Neural cell (in vitro differentiated cells): ENCODE data around the gene KRT14. TPM values are rescaled to one million over a fixed set of nuclear protein-coding genes. Genes with fewer than 3 reads are reported as not detected.
"Not testable (repeated sequence)": the region's sequence is repeated elsewhere in the genome, so short reads cannot be mapped to it uniquely, and the experiment has no call there.

ENCODE experiments used
- H2AFZ ChIP-seq: fragments of 200-600, 300-800 bp; sonication (generic), shearing (Covaris generic); 2 replicates; pipeline ENCODE4 v1.6.0; 2014; ENCODE audit warnings: low read depth, mild to moderate bottlenecking, antibody characterized with exemption, low read length, moderate library complexity
- H3F3A ChIP-seq: fragments of 200-600 bp; shearing (Covaris generic); 2 replicates; pipeline ENCODE4 v1.6.1; 2016; ENCODE audit warnings: mild to moderate bottlenecking, moderate library complexity, mixed read lengths, antibody characterized with exemption, low read length; ENCODE audit not compliant: insufficient read depth, poor library complexity, severe bottlenecking
- H3K27ac ChIP-seq: fragments of 200-600, 300-800 bp; sonication (generic), shearing (Covaris generic); 2 replicates; pipeline ENCODE4 v1.5.1; 2014; ENCODE audit warnings: mild to moderate bottlenecking, low read length, moderate library complexity
- H3K27me3 ChIP-seq: fragments of 300-800, 200-600 bp; sonication (generic), shearing (Covaris generic); 2 replicates; pipeline ENCODE4 v1.6.0; 2014; ENCODE audit warnings: mild to moderate bottlenecking, low read depth, low read length, moderate library complexity; ENCODE audit not compliant: insufficient read depth
- H3K36me3 ChIP-seq: fragments of 300-800, 200-600 bp; sonication (generic), shearing (Covaris generic); 2 replicates; pipeline ENCODE4 v1.5.1; 2014; ENCODE audit warnings: mild to moderate bottlenecking, antibody characterized with exemption, low read length, moderate library complexity; ENCODE audit not compliant: insufficient read depth
- H3K4me2 ChIP-seq: fragments of 300-800, 200-600 bp; sonication (generic), shearing (Covaris generic); 2 replicates; pipeline ENCODE4 v1.6.0; 2014; ENCODE audit warnings: mild to moderate bottlenecking, low read length
- H3K4me3 ChIP-seq: fragments of 300-800, 200-600 bp; sonication (generic), shearing (Covaris generic); 2 replicates; pipeline ENCODE4 v1.5.1; 2014; ENCODE audit warnings: mild to moderate bottlenecking, low read length, moderate library complexity
- H3K79me2 ChIP-seq: fragments of 200-600 bp; shearing (Covaris generic); replicated peaks from 2 replicates; pipeline ENCODE4 v1.6.0; 2014; ENCODE audit warnings: mild to moderate bottlenecking, low read length, moderate library complexity; ENCODE audit not compliant: insufficient read depth
- H3K9ac ChIP-seq: fragments of 300-800, 200-600 bp; sonication (generic), shearing (Covaris generic); 2 replicates; pipeline ENCODE4 v1.6.1; 2016; ENCODE audit warnings: mild to moderate bottlenecking, low read length, mixed read lengths
- H3K9me2 ChIP-seq: fragments of 200-600 bp; shearing (Covaris generic); 2 replicates; pipeline ENCODE4 v1.6.1; 2016; ENCODE audit warnings: mild to moderate bottlenecking, low read length, mixed read lengths; ENCODE audit not compliant: insufficient read depth
- H3K9me3 ChIP-seq: fragments of 200-600, 300-800 bp; sonication (generic), shearing (Covaris generic); 2 replicates; pipeline ENCODE4 v1.6.1; 2016; ENCODE audit warnings: mild to moderate bottlenecking, mixed run types, low read length, moderate library complexity, mixed read lengths
- H4K20me1 ChIP-seq: fragments of 200-600 bp; shearing (Covaris generic); 2 replicates; pipeline ENCODE4 v1.6.1; 2016; ENCODE audit warnings: mild to moderate bottlenecking, mixed run types; ENCODE audit not compliant: insufficient read depth
- EP300 ChIP-seq: fragments of 450-650 bp; conservative IDR thresholded peaks from 2 replicates; pipeline ENCODE4 v1.6.1; 2014; ENCODE audit warnings: antibody characterized with exemption, mild to moderate bottlenecking, moderate library complexity; ENCODE audit not compliant: poor library complexity, severe bottlenecking
- EZH2 ChIP-seq: fragments of 200-600, 300-800 bp; shearing (Covaris generic), sonication (generic); IDR thresholded peaks from 2 replicates; pipeline ENCODE4 v1.6.1; 2014; ENCODE audit warnings: antibody characterized with exemption, low read length, borderline replicate concordance, mild to moderate bottlenecking; ENCODE audit not compliant: insufficient read depth, poor library complexity, severe bottlenecking
- MXI1 ChIP-seq: fragments of 450-650 bp; conservative IDR thresholded peaks from 2 replicates; pipeline ENCODE4 v1.6.1; 2014; ENCODE audit warnings: antibody characterized with exemption, mild to moderate bottlenecking; ENCODE audit not compliant: poor library complexity, severe bottlenecking
- POLR2AphosphoS5 ChIP-seq: IDR thresholded peaks from 2 replicates; pipeline ENCODE4 v1.6.1; 2012
- RAD21 ChIP-seq: fragments of 450-650 bp; conservative IDR thresholded peaks from 2 replicates; pipeline ENCODE4 v1.6.1; 2014; ENCODE audit warnings: antibody characterized with exemption, mild to moderate bottlenecking, moderate library complexity
- SMC3 ChIP-seq: fragments of 450-650 bp; conservative IDR thresholded peaks from 2 replicates; pipeline ENCODE4 v1.6.1; 2014; ENCODE audit warnings: antibody characterized with exemption, mild to moderate bottlenecking, moderate library complexity; ENCODE audit not compliant: poor library complexity
- TAF1 ChIP-seq: IDR thresholded peaks from 2 replicates; pipeline ENCODE4 v1.6.1; 2012; ENCODE audit warnings: low read depth
- polyA plus RNA-seq: library from polyadenylated mRNA; depleted of rRNA; stranded (reverse); fragments of >200 nt; gene quantifications from 2 replicates; pipeline ENCODE4 v1.2.3, GENCODE V29; 2014
- TF ChIP-seq, protein P1 (sequence below): IDR thresholded peaks from 2 replicates; pipeline ENCODE4 v1.6.1; 2012; ENCODE audit warnings: borderline replicate concordance
- TF ChIP-seq, protein P2 (sequence below): fragments of 450-650 bp; IDR thresholded peaks from 2 replicates; pipeline ENCODE4 v1.5.1; 2014; ENCODE audit warnings: antibody characterized with exemption, mild to moderate bottlenecking, moderate library complexity; ENCODE audit not compliant: poor library complexity, severe bottlenecking

Gene KRT14
- polyA plus RNA-seq, 1 donor from 2014 or later, result not detected

GRCh38 chr17:41544491-41544892 is 42.2 kb downstream of the KRT14 start:
- H3F3A ChIP-seq, result no peaks in the 10 kb centered on the region
- no peaks in the 10 kb centered on the region for H3K79me2 ChIP-seq
- H3K9me3 ChIP-seq, result no peaks in the 10 kb centered on the region
- no peak overlapping the region for H3K27ac ChIP-seq
- H2AFZ ChIP-seq, result no peak overlapping the region
- no peaks in the 10 kb centered on the region for H3K27me3 ChIP-seq
- H3K9me2 ChIP-seq, result no peaks in the 10 kb centered on the region
- H3K36me3 ChIP-seq, result no peaks in the 10 kb centered on the region
- TF ChIP-seq EP300, result no peak
- H4K20me1 ChIP-seq, result no peaks in the 10 kb centered on the region
- no peak overlapping the region for H3K4me3 ChIP-seq
- no peak overlapping the region for H3K9ac ChIP-seq
- H3K4me2 ChIP-seq, result no peak overlapping the region

DNA sequence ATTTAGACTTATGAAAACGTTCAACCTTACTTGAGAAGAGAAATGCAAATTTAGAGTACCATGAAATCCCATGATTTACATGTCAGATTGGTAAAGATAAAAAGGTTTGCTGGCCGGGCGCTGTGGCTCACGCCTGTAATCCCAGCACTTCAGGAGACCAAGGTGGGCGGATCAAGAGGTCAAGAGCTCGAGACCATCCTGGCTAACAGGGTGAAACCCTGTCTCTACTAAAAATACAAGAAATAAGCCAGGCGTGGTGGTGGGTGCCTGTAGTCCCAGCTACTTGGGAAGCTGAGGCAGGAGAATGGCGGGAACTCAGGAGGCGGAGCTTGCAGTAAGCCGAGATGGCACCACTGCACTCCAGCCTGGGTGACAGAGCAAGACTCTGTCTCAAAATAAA is 43.9 kb downstream of the KRT14 start:
- not testable (repeated sequence) for H3K27me3 ChIP-seq, H2AFZ ChIP-seq, H3K36me3 ChIP-seq, H3K4me3 ChIP-seq, H3F3A ChIP-seq, H3K27ac ChIP-seq, H4K20me1 ChIP-seq, H3K4me2 ChIP-seq, H3K9ac ChIP-seq, H3K9me3 ChIP-seq, H3K9me2 ChIP-seq, H3K79me2 ChIP-seq

GRCh38 chr17:41542357-41542756 is 44.3 kb downstream of the KRT14 start:
- Histone ChIP-seq H3K9me3 (no peaks in the 10 kb centered on the region), H3K9me2 (no peaks in the 10 kb centered on the region), H3K27ac (no peak overlapping the region)

More at GRCh38 chr17:41542357-41542756, 44.3 kb downstream of the KRT14 start:
- no peaks in the 10 kb centered on the region for H3K27me3 ChIP-seq
- no peaks in the 10 kb centered on the region for H3K36me3 ChIP-seq
- H2AFZ ChIP-seq, result no peak overlapping the region
- H3K4me3 ChIP-seq, result no peak overlapping the region
- no peak overlapping the region for H3K9ac ChIP-seq
- H4K20me1 ChIP-seq, result no peaks in the 10 kb centered on the region
- H3K4me2 ChIP-seq, result no peak overlapping the region
- TF ChIP-seq, protein P1, sequence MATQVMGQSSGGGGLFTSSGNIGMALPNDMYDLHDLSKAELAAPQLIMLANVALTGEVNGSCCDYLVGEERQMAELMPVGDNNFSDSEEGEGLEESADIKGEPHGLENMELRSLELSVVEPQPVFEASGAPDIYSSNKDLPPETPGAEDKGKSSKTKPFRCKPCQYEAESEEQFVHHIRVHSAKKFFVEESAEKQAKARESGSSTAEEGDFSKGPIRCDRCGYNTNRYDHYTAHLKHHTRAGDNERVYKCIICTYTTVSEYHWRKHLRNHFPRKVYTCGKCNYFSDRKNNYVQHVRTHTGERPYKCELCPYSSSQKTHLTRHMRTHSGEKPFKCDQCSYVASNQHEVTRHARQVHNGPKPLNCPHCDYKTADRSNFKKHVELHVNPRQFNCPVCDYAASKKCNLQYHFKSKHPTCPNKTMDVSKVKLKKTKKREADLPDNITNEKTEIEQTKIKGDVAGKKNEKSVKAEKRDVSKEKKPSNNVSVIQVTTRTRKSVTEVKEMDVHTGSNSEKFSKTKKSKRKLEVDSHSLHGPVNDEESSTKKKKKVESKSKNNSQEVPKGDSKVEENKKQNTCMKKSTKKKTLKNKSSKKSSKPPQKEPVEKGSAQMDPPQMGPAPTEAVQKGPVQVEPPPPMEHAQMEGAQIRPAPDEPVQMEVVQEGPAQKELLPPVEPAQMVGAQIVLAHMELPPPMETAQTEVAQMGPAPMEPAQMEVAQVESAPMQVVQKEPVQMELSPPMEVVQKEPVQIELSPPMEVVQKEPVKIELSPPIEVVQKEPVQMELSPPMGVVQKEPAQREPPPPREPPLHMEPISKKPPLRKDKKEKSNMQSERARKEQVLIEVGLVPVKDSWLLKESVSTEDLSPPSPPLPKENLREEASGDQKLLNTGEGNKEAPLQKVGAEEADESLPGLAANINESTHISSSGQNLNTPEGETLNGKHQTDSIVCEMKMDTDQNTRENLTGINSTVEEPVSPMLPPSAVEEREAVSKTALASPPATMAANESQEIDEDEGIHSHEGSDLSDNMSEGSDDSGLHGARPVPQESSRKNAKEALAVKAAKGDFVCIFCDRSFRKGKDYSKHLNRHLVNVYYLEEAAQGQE, result no peak
- TF ChIP-seq EP300 (no peak), POLR2AphosphoS5 (no peak), MXI1 (no peak), RAD21 (no peak), TAF1 (no peak), EZH2 (no peak), SMC3 (no peak)
- TF ChIP-seq, protein P2, sequence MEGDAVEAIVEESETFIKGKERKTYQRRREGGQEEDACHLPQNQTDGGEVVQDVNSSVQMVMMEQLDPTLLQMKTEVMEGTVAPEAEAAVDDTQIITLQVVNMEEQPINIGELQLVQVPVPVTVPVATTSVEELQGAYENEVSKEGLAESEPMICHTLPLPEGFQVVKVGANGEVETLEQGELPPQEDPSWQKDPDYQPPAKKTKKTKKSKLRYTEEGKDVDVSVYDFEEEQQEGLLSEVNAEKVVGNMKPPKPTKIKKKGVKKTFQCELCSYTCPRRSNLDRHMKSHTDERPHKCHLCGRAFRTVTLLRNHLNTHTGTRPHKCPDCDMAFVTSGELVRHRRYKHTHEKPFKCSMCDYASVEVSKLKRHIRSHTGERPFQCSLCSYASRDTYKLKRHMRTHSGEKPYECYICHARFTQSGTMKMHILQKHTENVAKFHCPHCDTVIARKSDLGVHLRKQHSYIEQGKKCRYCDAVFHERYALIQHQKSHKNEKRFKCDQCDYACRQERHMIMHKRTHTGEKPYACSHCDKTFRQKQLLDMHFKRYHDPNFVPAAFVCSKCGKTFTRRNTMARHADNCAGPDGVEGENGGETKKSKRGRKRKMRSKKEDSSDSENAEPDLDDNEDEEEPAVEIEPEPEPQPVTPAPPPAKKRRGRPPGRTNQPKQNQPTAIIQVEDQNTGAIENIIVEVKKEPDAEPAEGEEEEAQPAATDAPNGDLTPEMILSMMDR, result no peak
- H3K79me2 ChIP-seq, result no peaks in the 10 kb centered on the region
- no peaks in the 10 kb centered on the region for H3F3A ChIP-seq
